Sciatic nerve (tissue), 2 donors: ENCODE results near the gene NIBAN1. TPM values are rescaled to one million over a fixed set of nuclear protein-coding genes. Genes with fewer than 3 reads are reported as not detected.
"Not testable (repeated sequence)": the region's sequence is repeated elsewhere in the genome, so short reads cannot be mapped to it uniquely, and the experiment has no call there.

ENCODE experiments used
- ATAC-seq: fragments of 200-7000 bp; cut with Tn5 transposase; one replicate; pipeline ENCODE4 v1.9.1; 2020; ENCODE audit warnings: mild to moderate bottlenecking, moderate library complexity
- DNase-seq: peaks from one replicate; pipeline ENCODE4 v3.0.0-alpha.2; 2020; ENCODE audit warnings: low spot score
- intact Hi-C: fragments of 100-400 bp; cut with DNase I; formaldehyde crosslinking; loops from one replicate; pipeline ENCODE4 v1.14.2; 2022
- total RNA-seq: library from RNA; stranded (reverse); fragmentation: NEBNext Ultra II Directional; extraction: Animal tissue kit (Norgen Biotek cat#: 25700); gene quantifications from one replicate; pipeline ENCODE4 v1.2.1, GENCODE V29; 2021
- donor health status: DM: no; HTN: no; CAD: no.
- donor health status: DM: no; HTN: no; CAD: no.

The NIBAN1 gene
- total RNA-seq, result 42.4 TPM

- intact Hi-C loops, result loop anchor here (10.0 kb wide), 1 partner anchor 169 kb away; no protein-coding TSS in a partner anchor
- peak; percentile 88 for ATAC-seq
These were observed at the start of gene NIBAN1 for GRCh38 chr1:184974056-184974836. Gene NIBAN1, minus strand, starts transcription at chr1:184974508. Its CDS starts 152 bp downstream, at chr1:184974356.

GRCh38 chr1:185017966-185018365 lies 43.7 kb upstream of the NIBAN1 start:
- ATAC-seq, result no peak
- no peak for DNase-seq
- intact Hi-C loops, result no loop called here

More at GRCh38 chr1:184974056-184974836, at the start of gene NIBAN1:
- DNase-seq, result peak; percentile 82

GRCh38 chr1:185017338-185017737 lies 43.0 kb upstream of the NIBAN1 start:
- no peak for DNase-seq
- intact Hi-C loops, result no loop called here
- no peak for ATAC-seq

- intact Hi-C loops, result no loop called here
- no peak for ATAC-seq
- no peak for DNase-seq
These were observed 42.6 kb upstream of the NIBAN1 start for GRCh38 chr1:185016880-185017279.

GRCh38 chr1:185015631-185016030 lies 41.3 kb upstream of the NIBAN1 start:
- ATAC-seq, result no peak
- intact Hi-C loops, result no loop called here

GRCh38 chr1:185014941-185015340 lies 40.6 kb upstream of the NIBAN1 start:
- DNase-seq (no peak), ATAC-seq (no peak)
- intact Hi-C loops, result no loop called here

More at GRCh38 chr1:185015631-185016030, 41.3 kb upstream of the NIBAN1 start:
- DNase-seq, result no peak

GRCh38 chr1:185010361-185010760 lies 36.1 kb upstream of the NIBAN1 start:
- intact Hi-C loops, result no loop called here
- DNase-seq, result no peak
- no peak for ATAC-seq

- intact Hi-C loops, result no loop called here
- ATAC-seq (no peak), DNase-seq (no peak)
These were observed 34.5 kb upstream of the NIBAN1 start for GRCh38 chr1:185008838-185009237.

- intact Hi-C loops, DNase-seq, ATAC-seq: not testable (repeated sequence)
These were observed 27.1 kb upstream of the NIBAN1 start for GRCh38 chr1:185001312-185001880.

GRCh38 chr1:184999974-185000373 lies 25.7 kb upstream of the NIBAN1 start:
- DNase-seq, ATAC-seq, intact Hi-C loops: not testable (repeated sequence)

- DNase-seq, result no peak
- intact Hi-C loops, result no loop called here
- no peak for ATAC-seq
These were observed 20.0 kb upstream of the NIBAN1 start for GRCh38 chr1:184994301-184994700.

GRCh38 chr1:184992271-184992670 lies 18.0 kb upstream of the NIBAN1 start:
- DNase-seq, result no peak
- no peak for ATAC-seq
- intact Hi-C loops, result no loop called here

GRCh38 chr1:184990204-184990603 lies 15.9 kb upstream of the NIBAN1 start:
- no peak for ATAC-seq
- DNase-seq, result no peak
- intact Hi-C loops, result no loop called here

- ATAC-seq (no peak), DNase-seq (no peak)
- intact Hi-C loops, result no loop called here
These were observed 14.2 kb upstream of the NIBAN1 start for GRCh38 chr1:184988506-184988905.

- DNase-seq (no peak), ATAC-seq (no peak)
- intact Hi-C loops, result no loop called here
These were observed 13.4 kb upstream of the NIBAN1 start for GRCh38 chr1:184987696-184988095.

- DNase-seq (no peak), ATAC-seq (peak; percentile 38)
- intact Hi-C loops, result no loop called here
These were observed 11.9 kb upstream of the NIBAN1 start for GRCh38 chr1:184986250-184986649.

GRCh38 chr1:184982002-184982954 lies 8.0 kb upstream of the NIBAN1 start:
- intact Hi-C loops, result no loop called here

GRCh38 chr1:184980726-184981125 lies 6.4 kb upstream of the NIBAN1 start:
- DNase-seq, result no peak
- intact Hi-C loops, result no loop called here
- ATAC-seq, result no peak

More at GRCh38 chr1:184982002-184982954, 8.0 kb upstream of the NIBAN1 start:
- DNase-seq (peak; percentile 88), ATAC-seq (peak; percentile 97)

- ATAC-seq (peak; percentile 30), DNase-seq (no peak)
- intact Hi-C loops, result loop anchor here (10.0 kb wide), 1 partner anchor 171 kb away; no protein-coding TSS in a partner anchor
These were observed 1.0 kb upstream of the NIBAN1 start for GRCh38 chr1:184975208-184975870.
